GM12874 (cell line): ENCODE data around the gene PARP8.

Experiments used
- TF ChIP-seq, protein P1 (sequence below): IDR thresholded peaks from 2 replicates; pipeline ENCODE4 v1.5.1; 2011; ENCODE audit warnings: low read depth, mild to moderate bottlenecking, control low read depth, low read length, moderate library complexity; ENCODE audit not compliant: insufficient read depth

PARP8 gene, protein sequence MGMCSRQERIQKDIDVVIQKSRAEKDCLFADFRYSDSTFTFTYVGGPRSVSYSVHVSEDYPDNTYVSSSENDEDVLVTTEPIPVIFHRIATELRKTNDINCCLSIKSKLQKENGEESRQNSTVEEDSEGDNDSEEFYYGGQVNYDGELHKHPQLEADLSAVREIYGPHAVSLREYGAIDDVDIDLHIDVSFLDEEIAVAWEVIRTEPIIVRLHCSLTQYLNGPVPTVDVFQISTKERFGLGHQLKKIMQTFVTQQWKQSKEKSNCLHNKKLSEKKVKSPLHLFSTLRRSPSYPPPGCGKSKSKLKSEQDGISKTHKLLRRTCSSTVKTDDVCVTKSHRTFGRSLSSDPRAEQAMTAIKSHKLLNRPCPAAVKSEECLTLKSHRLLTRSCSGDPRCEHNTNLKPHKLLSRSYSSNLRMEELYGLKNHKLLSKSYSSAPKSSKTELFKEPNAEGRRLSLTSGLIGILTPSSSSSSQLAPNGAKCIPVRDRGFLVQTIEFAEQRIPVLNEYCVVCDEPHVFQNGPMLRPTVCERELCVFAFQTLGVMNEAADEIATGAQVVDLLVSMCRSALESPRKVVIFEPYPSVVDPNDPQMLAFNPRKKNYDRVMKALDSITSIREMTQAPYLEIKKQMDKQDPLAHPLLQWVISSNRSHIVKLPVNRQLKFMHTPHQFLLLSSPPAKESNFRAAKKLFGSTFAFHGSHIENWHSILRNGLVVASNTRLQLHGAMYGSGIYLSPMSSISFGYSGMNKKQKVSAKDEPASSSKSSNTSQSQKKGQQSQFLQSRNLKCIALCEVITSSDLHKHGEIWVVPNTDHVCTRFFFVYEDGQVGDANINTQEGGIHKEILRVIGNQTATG

GRCh38 chr5:50666261-50667022 lies at the start of gene PARP8:
Gene PARP8 (plus strand): TSS chr5:50666637. CDS start chr5:50667096, 459 bp downstream.
- TF ChIP-seq, protein P1, sequence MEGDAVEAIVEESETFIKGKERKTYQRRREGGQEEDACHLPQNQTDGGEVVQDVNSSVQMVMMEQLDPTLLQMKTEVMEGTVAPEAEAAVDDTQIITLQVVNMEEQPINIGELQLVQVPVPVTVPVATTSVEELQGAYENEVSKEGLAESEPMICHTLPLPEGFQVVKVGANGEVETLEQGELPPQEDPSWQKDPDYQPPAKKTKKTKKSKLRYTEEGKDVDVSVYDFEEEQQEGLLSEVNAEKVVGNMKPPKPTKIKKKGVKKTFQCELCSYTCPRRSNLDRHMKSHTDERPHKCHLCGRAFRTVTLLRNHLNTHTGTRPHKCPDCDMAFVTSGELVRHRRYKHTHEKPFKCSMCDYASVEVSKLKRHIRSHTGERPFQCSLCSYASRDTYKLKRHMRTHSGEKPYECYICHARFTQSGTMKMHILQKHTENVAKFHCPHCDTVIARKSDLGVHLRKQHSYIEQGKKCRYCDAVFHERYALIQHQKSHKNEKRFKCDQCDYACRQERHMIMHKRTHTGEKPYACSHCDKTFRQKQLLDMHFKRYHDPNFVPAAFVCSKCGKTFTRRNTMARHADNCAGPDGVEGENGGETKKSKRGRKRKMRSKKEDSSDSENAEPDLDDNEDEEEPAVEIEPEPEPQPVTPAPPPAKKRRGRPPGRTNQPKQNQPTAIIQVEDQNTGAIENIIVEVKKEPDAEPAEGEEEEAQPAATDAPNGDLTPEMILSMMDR, result no peak

DNA sequence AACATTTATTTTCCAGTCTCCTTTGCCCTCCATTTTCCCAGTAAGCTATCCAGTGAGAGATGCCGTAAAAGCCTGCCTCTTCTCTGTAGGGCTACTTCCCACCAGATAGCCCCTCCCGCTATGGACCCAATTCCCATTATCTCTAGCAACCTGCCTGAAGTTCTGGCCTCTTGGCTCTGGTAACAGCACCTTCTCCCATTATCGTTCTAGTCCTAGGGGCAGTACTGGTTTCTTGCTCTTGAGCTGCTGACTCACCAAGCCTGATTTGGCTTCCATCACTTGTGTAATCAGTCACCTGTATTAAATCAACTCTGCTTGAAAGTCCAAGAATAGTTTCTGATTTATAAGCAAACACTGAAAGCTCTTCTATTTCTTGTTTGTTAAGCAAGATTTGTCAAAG lies 42.8 kb upstream of the PARP8 start:
- TF ChIP-seq, protein P1, result no peak

GRCh38 chr5:50646591-50646990 lies 19.8 kb upstream of the PARP8 start:
- TF ChIP-seq, protein P1, result no peak

GRCh38 chr5:50647726-50648125 lies 18.7 kb upstream of the PARP8 start:
- TF ChIP-seq, protein P1, result no peak

DNA sequence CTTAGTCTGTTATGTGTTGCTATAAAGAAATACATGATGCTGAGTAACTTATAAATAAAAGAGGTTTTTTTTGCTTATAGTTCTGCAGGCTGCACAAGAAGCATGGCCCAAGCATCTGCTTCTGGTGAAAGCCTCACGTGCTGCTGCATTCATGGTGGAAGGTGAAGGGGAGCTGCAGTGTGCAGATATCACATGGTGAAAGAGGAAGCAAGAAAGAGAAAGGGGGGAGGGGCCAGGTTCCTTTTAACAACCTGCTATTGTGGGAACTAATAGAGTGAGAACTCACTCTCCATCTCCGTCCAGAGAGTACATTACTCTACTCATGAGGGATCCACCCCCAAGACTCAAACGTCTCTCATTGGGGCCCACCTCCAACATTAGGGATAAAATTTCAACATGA lies 12.5 kb upstream of the PARP8 start:
- TF ChIP-seq, protein P1, result no peak

- TF ChIP-seq, protein P1, result no peak
Measured at GRCh38 chr5:50655067-50655809, 11.2 kb upstream of the PARP8 start.
